ENCODE results near the gene SIRT1.

GRCh38 chr10:67841737-67842136, 42.7 kb upstream of the SIRT1 start:
- TF ChIP-seq CTCF (conservative IDR thresholded peaks at IDR 0.05; ENCODE audit: low read depth, low read length): no peak
- TF ChIP-seq CEBPB (IDR thresholded peaks at IDR 0.05; ENCODE audit: low read depth, low read length): no peak
- no peak for TF ChIP-seq POLR2A (IDR thresholded peaks at IDR 0.05; ENCODE audit: low read depth, low read length)
- TF ChIP-seq ELK1 (IDR thresholded peaks at IDR 0.05; ENCODE audit: borderline replicate concordance, low read depth, low read length): no peak
- TF ChIP-seq RFX5 (IDR thresholded peaks at IDR 0.05; ENCODE audit: low read depth, low read length): no peak
- no peak for TF ChIP-seq NFE2L2 (IDR thresholded peaks at IDR 0.05; ENCODE audit: low read depth, low read length)
- TF ChIP-seq MAZ (IDR thresholded peaks at IDR 0.05; ENCODE audit: borderline replicate concordance, low read depth, low read length): no peak
- no peak for TF ChIP-seq USF2 (IDR thresholded peaks at IDR 0.05; ENCODE audit: low read depth, low read length)
